RPMI8226 (cell line): Measurements from ENCODE around the gene MS4A18.

Source experiments
- DNase-seq: peaks from one replicate; pipeline ENCODE4 v3.0.0-alpha.2; 2015

The MS4A18 gene

GRCh38 chr11:60790726-60791125 is 66.2 kb downstream of the MS4A18 start:
- no peak for DNase-seq

- DNase-seq, result no peak
Observed at GRCh38 chr11:60791153-60791933, 66.8 kb downstream of the MS4A18 start.

- no peak for DNase-seq
Observed at GRCh38 chr11:60792521-60792920, 68.0 kb downstream of the MS4A18 start.
